Measurements from ENCODE around the gene MEFV. TPM values are rescaled to one million over a fixed set of nuclear protein-coding genes. Genes with fewer than 3 reads are reported as not detected.

Gene MEFV
- total and polyA plus RNA-seq, 2 of the 4 experiments (the other 2 are of a cell fraction): not detected

- 82% methylated on average over 5 of the region's 11 CpGs; no CpG with 5 or more reads in 1 of the 2 experiments for WGBS, 2 experiments (ENCODE audit: extremely low coverage in 2 of 2, insufficient read length in 1 of 2)
- H3K36me3 ChIP-seq (ENCODE audit: control insufficient read depth, insufficient read depth, low read length): no peaks in the 10 kb centered on the region
- intact Hi-C loops (cut with micrococcal nuclease) (no loop called here), dilution Hi-C loops (cut with HindIII; ENCODE audit: low sequenced_read_pairs, unreplicated experiment) (no loop called here), in situ Hi-C loops (cut with MboI; ENCODE audit: low sequenced_read_pairs) (no loop called here)
- no peak overlapping the region for H3K9ac ChIP-seq (ENCODE audit: low read depth, low read length)
- no peak overlapping the region for H3K23ac ChIP-seq (ENCODE audit: low read depth, low read length)
- ATAC-seq (ENCODE audit: low read depth): no peak
- H2BK5ac ChIP-seq (ENCODE audit: low read depth, low read length, poor library complexity, severe bottlenecking): no peak overlapping the region
- H2BK15ac ChIP-seq (ENCODE audit: low read depth, low read length): no peak overlapping the region
- no peak overlapping the region for H3K4me2 ChIP-seq (ENCODE audit: low read depth, low read length)
- 0 out of 2 replicates have a peak, but pooled peaks cover under 1% of the 10 kb centered on the region for H3K9me3 ChIP-seq (ENCODE audit: control insufficient read depth, insufficient read depth, low read length)
- no peak overlapping the region for H4K5ac ChIP-seq (ENCODE audit: low read depth, low read length)
- H2BK20ac ChIP-seq (ENCODE audit: low read depth, low read length): no peak overlapping the region
- no peak for DNase-seq
- H3K79me1 ChIP-seq (ENCODE audit: low read depth in 1 of 2, low read length in 2 of 2): no peaks in the 10 kb centered on the region
- no peak overlapping the region for H3K18ac ChIP-seq (ENCODE audit: low read depth, low read length)
- no peak overlapping the region for H2AK5ac ChIP-seq (ENCODE audit: low read depth, low read length)
- H4K20me1 ChIP-seq (ENCODE audit: insufficient read depth, low read length): no peaks in the 10 kb centered on the region
- no peak overlapping the region for H3K4ac ChIP-seq (ENCODE audit: low read depth, low read length)
- H3K4me1 ChIP-seq (ENCODE audit: control insufficient read depth, insufficient read depth, low read length): no peaks in the 10 kb centered on the region
- TF ChIP-seq MXI1 (IDR thresholded peaks at IDR 0.05; ENCODE audit: borderline replicate concordance, low read depth, low read length) (no peak), CEBPB (IDR thresholded peaks at IDR 0.05; ENCODE audit: low read depth, low read length) (no peak), RCOR1 (IDR thresholded peaks at IDR 0.05; ENCODE audit: insufficient replicate concordance, low read length) (no peak), BHLHE40 (IDR thresholded peaks at IDR 0.05; ENCODE audit: low read depth, low read length) (no peak), RFX5 (IDR thresholded peaks at IDR 0.05; ENCODE audit: low read depth, low read length) (no peak), MAFK (IDR thresholded peaks at IDR 0.05; ENCODE audit: low read depth, low read length) (no peak), SMC3 (IDR thresholded peaks at IDR 0.05; ENCODE audit: low read depth, low read length) (no peak), RAD21 (IDR thresholded peaks at IDR 0.05; ENCODE audit: low read length) (no peak), NFE2L2 (IDR thresholded peaks at IDR 0.05; ENCODE audit: low read depth, low read length) (no peak), USF2 (IDR thresholded peaks at IDR 0.05; ENCODE audit: low read depth, low read length) (no peak), MAZ (IDR thresholded peaks at IDR 0.05; ENCODE audit: borderline replicate concordance, low read depth, low read length) (no peak)
- TF ChIP-seq, protein P1, sequence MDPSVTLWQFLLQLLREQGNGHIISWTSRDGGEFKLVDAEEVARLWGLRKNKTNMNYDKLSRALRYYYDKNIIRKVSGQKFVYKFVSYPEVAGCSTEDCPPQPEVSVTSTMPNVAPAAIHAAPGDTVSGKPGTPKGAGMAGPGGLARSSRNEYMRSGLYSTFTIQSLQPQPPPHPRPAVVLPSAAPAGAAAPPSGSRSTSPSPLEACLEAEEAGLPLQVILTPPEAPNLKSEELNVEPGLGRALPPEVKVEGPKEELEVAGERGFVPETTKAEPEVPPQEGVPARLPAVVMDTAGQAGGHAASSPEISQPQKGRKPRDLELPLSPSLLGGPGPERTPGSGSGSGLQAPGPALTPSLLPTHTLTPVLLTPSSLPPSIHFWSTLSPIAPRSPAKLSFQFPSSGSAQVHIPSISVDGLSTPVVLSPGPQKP (IDR thresholded peaks at IDR 0.05; ENCODE audit: borderline replicate concordance, low read depth, low read length): no peak
- TF ChIP-seq, protein P2, sequence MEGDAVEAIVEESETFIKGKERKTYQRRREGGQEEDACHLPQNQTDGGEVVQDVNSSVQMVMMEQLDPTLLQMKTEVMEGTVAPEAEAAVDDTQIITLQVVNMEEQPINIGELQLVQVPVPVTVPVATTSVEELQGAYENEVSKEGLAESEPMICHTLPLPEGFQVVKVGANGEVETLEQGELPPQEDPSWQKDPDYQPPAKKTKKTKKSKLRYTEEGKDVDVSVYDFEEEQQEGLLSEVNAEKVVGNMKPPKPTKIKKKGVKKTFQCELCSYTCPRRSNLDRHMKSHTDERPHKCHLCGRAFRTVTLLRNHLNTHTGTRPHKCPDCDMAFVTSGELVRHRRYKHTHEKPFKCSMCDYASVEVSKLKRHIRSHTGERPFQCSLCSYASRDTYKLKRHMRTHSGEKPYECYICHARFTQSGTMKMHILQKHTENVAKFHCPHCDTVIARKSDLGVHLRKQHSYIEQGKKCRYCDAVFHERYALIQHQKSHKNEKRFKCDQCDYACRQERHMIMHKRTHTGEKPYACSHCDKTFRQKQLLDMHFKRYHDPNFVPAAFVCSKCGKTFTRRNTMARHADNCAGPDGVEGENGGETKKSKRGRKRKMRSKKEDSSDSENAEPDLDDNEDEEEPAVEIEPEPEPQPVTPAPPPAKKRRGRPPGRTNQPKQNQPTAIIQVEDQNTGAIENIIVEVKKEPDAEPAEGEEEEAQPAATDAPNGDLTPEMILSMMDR (conservative IDR thresholded peaks at IDR 0.05; ENCODE audit: low read depth, low read length): no peak
- H3K9me1 ChIP-seq (ENCODE audit: insufficient read depth, low read length): no peaks in the 10 kb centered on the region
- H2AK9ac ChIP-seq (replicated peaks; ENCODE audit: low read depth, low read length, poor library complexity): no peak overlapping the region
- no peak overlapping the region for H2BK120ac ChIP-seq (ENCODE audit: low read depth, low read length)
- POLR2A ChIA-PET (ENCODE audit: unreplicated experiment): no interaction called here
- H3K4me3 ChIP-seq (ENCODE audit: insufficient read depth, low read depth, low read length): no peak overlapping the region
- H4K8ac ChIP-seq (ENCODE audit: low read depth in 2 of 2, low read length in 2 of 2): no peak overlapping the region
- no peak overlapping the region for H2AFZ ChIP-seq (replicated peaks; ENCODE audit: low read length, poor library complexity)
- H3K56ac ChIP-seq (ENCODE audit: extremely low read depth, insufficient read depth, low read length): no peak overlapping the region
- BruUV-seq (replicated peaks): no TSS peak
- CTCF ChIA-PET: no interaction called here
- no peak overlapping the region for H3K27ac ChIP-seq (ENCODE audit: insufficient read depth, low read length)
- no peak overlapping the region for H4K91ac ChIP-seq (ENCODE audit: insufficient read depth, low read depth, low read length)
- no peak overlapping the region for H3K14ac ChIP-seq (replicated peaks; ENCODE audit: low read depth, low read length)
- no peaks in the 10 kb centered on the region for H3K27me3 ChIP-seq (ENCODE audit: control insufficient read depth, insufficient read depth, low read length)
Observed at GRCh38 chr16:3215601-3216262, 40.7 kb downstream of the MEFV start.

Data from IMR-90 (cell line).